Activated naive CD4-positive, alpha-beta T cell treated with anti-CD3 and anti-CD28 coated beads, Interleukin-2, amount 10 ng/mL, durations not matched to agents 7 days and 5 days (primary cell): ENCODE measurements around the gene AMIGO2.

ENCODE experiments used
- CTCF ChIA-PET: fragments of 350-600 bp; sonication (Branson Sonifier 250); formaldehyde crosslinking; loops from one replicate; lab custom pipeline; 2021; ENCODE audit warnings: antibody characterized with exemption; lab: Charles Lee
- DNase-seq: peaks from one replicate; pipeline ENCODE4 v3.0.0-alpha.2; 2020
- H3K27ac Mint-ChIP-seq: one replicate; pipeline ENCODE4 v1.8.0; 2021; ENCODE audit warnings: mild to moderate bottlenecking, moderate library complexity, mixed read lengths
- H3K27me3 Mint-ChIP-seq: one replicate; pipeline ENCODE4 v1.8.0; 2021; ENCODE audit warnings: mild to moderate bottlenecking, mixed read lengths
- H3K36me3 Mint-ChIP-seq: one replicate; pipeline ENCODE4 v1.8.0; 2021; ENCODE audit warnings: mixed read lengths
- H3K4me1 Mint-ChIP-seq: one replicate; pipeline ENCODE4 v1.8.0; 2021; ENCODE audit warnings: mixed read lengths
- H3K4me3 Mint-ChIP-seq: one replicate; pipeline ENCODE4 v1.8.0; 2021; ENCODE audit warnings: mild to moderate bottlenecking, moderate library complexity, mixed read lengths
- H3K9me3 Mint-ChIP-seq: one replicate; pipeline ENCODE4 v1.8.0; 2021; ENCODE audit warnings: mixed read lengths

Gene AMIGO2

DNA sequence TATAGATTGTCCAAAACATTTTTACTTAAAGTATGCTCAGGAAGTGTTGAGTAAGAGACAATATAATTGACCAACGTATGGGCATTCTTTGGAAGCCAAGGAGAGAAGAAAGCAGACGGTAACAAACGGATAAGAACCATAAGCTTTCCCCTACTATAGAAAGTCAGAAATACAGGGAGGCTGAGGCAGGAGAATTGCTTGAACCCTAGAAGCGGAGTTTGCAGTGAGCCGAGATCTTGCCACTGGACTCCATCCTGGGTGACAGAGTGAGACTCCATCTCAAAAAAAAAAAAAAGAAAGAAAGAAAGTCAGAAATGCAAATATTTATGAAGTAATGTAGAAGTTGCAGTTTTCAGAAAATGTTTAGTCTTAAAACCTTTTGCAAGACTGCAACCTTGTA is 51.6 kb downstream of the AMIGO2 start:
- no peak for DNase-seq
- no peak overlapping the region for H3K27ac Mint-ChIP-seq
- CTCF ChIA-PET: interaction anchor here (0.7 kb wide), 1 partner anchor 298 kb away, joined by 3 read pairs; no protein-coding TSS in a partner anchor
- H3K4me1 Mint-ChIP-seq: peaks cover 10% of the 10 kb centered on the region
- no peak overlapping the region for H3K4me3 Mint-ChIP-seq
- no peaks in the 10 kb centered on the region for H3K9me3 Mint-ChIP-seq
- H3K27me3 Mint-ChIP-seq: peaks cover 7% of the 10 kb centered on the region
- H3K36me3 Mint-ChIP-seq: no peaks in the 10 kb centered on the region
